ENCODE results near the gene SAFB.

Gene SAFB

GRCh38 chr19:5703819-5704818 lies 81.2 kb downstream of the SAFB start:
- no peak for DNase-seq

- DNase-seq = no peak
Observed at GRCh38 chr19:5705552-5705951, 82.7 kb downstream of the SAFB start.

GRCh38 chr19:5706876-5707573 lies 84.1 kb downstream of the SAFB start:
- DNase-seq = no peak

GRCh38 chr19:5707576-5708575 lies 85.0 kb downstream of the SAFB start:
- no peak for DNase-seq

- no peak for DNase-seq
Observed at GRCh38 chr19:5711025-5711424, 88.1 kb downstream of the SAFB start.

GRCh38 chr19:5711713-5712161 lies 88.9 kb downstream of the SAFB start:
- DNase-seq = no peak

- no peak for DNase-seq
Observed at GRCh38 chr19:5713228-5713627, 90.3 kb downstream of the SAFB start.

- DNase-seq = no peak
Observed at GRCh38 chr19:5714816-5715215, 91.9 kb downstream of the SAFB start.

- DNase-seq = no peak
Observed at GRCh38 chr19:5717215-5717935, 94.5 kb downstream of the SAFB start.

Data from NCI-H774 (cell line).